SK-N-MC (cell line): ENCODE results near the gene PTPRZ1.

Experiments used
- EZH2 ChIP-seq: fragments of 200-600 bp; sonication (generic); IDR thresholded peaks from one replicate; pipeline ENCODE4 v1.6.1; 2017; ENCODE audit warnings: antibody characterized with exemption
- FOXP2 ChIP-seq: optimal IDR thresholded peaks from 2 replicates; pipeline ENCODE3; 2011; ENCODE audit warnings: mild to moderate bottlenecking, moderate library complexity; ENCODE audit not compliant: insufficient read depth; ENCODE audit errors: extremely low read length, control extremely low read depth
- POLR2AphosphoS5 ChIP-seq: IDR thresholded peaks from 2 replicates; pipeline ENCODE4 v1.6.1; 2012; ENCODE audit warnings: mild to moderate bottlenecking, low read depth, low read length, borderline replicate concordance

DNA sequence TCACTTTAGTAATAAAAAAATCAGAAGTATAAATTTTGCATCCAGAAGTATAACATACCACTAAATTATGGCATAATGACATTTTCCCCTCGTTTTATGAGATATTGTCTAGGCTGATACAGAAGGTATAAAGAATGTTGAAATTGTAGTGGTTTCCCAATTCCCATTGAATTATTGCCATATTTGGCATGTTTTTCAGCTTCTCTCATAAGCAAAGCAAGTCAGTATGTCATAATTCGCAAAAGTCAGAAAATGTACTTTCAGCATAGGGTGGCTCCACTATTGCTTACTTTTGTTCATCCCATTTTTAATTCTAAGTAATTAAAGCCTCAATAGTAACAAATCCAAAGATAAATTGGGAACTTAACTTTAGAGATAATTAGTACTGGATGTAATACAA lies 19.7 kb upstream of the PTPRZ1 start:
- TF ChIP-seq POLR2AphosphoS5 (no peak), EZH2 (no peak), FOXP2 (no peak)
